ENCODE results near the gene CCDC74A. TPM values are rescaled to one million over a fixed set of nuclear protein-coding genes. Genes with fewer than 3 reads are reported as not detected.

The CCDC74A gene
- total RNA-seq, 1 donor from 2014 or later = 0.35 TPM

Small RNAs within 50 kb of the gene (microRNA-seq; reads per million reads assigned to microRNA genes)
- not detected for gene MIR4784

Other genes starting within 250 kb of the CCDC74A start
- not detected for gene RAB6D, start 163.7 kb upstream of the CCDC74A start, total RNA-seq
- gene TUBA3D, start 51.8 kb upstream of the CCDC74A start, total RNA-seq = 113 TPM
- 337 TPM for gene MZT2A, start 35.5 kb upstream of the CCDC74A start, total RNA-seq